GM23248 (cell line): ENCODE data around the gene CCDC81. TPM values are rescaled to one million over a fixed set of nuclear protein-coding genes. Genes with fewer than 3 reads are reported as not detected.

Source experiments
- DNase-seq: peaks from one replicate; pipeline ENCODE4 v3.0.0-alpha.2; 2015
- H2AFZ ChIP-seq: fragments of 200-600 bp; sonication (generic); 2 replicates; pipeline ENCODE4 v1.6.1; 2016; ENCODE audit warnings: antibody characterized with exemption
- H3F3A ChIP-seq: fragments of 200-600 bp; sonication (generic); 2 replicates; pipeline ENCODE4 v1.6.1; 2016; ENCODE audit warnings: mild to moderate bottlenecking, antibody characterized with exemption, mixed run types; ENCODE audit not compliant: insufficient read depth
- H3K27ac ChIP-seq: fragments of 200-600 bp; sonication (generic); 2 replicates; pipeline ENCODE4 v1.5.1; 2016; ENCODE audit warnings: mild to moderate bottlenecking
- H3K27me3 ChIP-seq: fragments of 200-600 bp; sonication (generic); replicated peaks from 2 replicates; pipeline ENCODE4 v1.6.1; 2016; ENCODE audit warnings: mild to moderate bottlenecking; ENCODE audit not compliant: insufficient read depth
- H3K36me3 ChIP-seq: fragments of 200-600 bp; sonication (generic); 2 replicates; pipeline ENCODE4 v1.6.1; 2016; ENCODE audit warnings: low read depth, mild to moderate bottlenecking
- H3K4me1 ChIP-seq: fragments of 200-600 bp; sonication (generic); 2 replicates; pipeline ENCODE4 v1.6.1; 2016; ENCODE audit warnings: mild to moderate bottlenecking; ENCODE audit not compliant: insufficient read depth
- H3K4me2 ChIP-seq: fragments of 200-600 bp; sonication (generic); one replicate; pipeline ENCODE4 v1.6.1; 2016; ENCODE audit warnings: mild to moderate bottlenecking; ENCODE audit not compliant: unreplicated experiment
- H3K4me3 ChIP-seq: fragments of 200-600 bp; sonication (generic); 2 replicates; pipeline ENCODE4 v1.5.1; 2016; ENCODE audit warnings: mild to moderate bottlenecking
- H3K79me2 ChIP-seq: fragments of 200-600 bp; sonication (generic); 2 replicates; pipeline ENCODE4 v1.6.1; 2016; ENCODE audit warnings: mild to moderate bottlenecking; ENCODE audit not compliant: insufficient read depth
- H3K9ac ChIP-seq: fragments of 200-600 bp; sonication (generic); 2 replicates; pipeline ENCODE4 v1.6.1; 2016; ENCODE audit warnings: mild to moderate bottlenecking
- H3K9me2 ChIP-seq: fragments of 200-600 bp; sonication (generic); 2 replicates; pipeline ENCODE4 v1.6.1; 2016; ENCODE audit warnings: mixed run types, mild to moderate bottlenecking, moderate library complexity; ENCODE audit not compliant: insufficient read depth
- H3K9me3 ChIP-seq: fragments of 200-600 bp; sonication (generic); one replicate; pipeline ENCODE4 v1.6.1; 2017; ENCODE audit warnings: low read depth
- H4K20me1 ChIP-seq: fragments of 200-600 bp; sonication (generic); 2 replicates; pipeline ENCODE4 v1.6.0; 2016; ENCODE audit not compliant: insufficient read depth
- EZH2 ChIP-seq: fragments of 200-600 bp; sonication (generic); IDR thresholded peaks from 2 replicates; pipeline ENCODE4 v1.6.1; 2018; ENCODE audit warnings: antibody characterized with exemption, mild to moderate bottlenecking; ENCODE audit not compliant: insufficient read depth, poor library complexity, severe bottlenecking
- EZH2phosphoT487 ChIP-seq: fragments of 200-600 bp; sonication (generic); IDR thresholded peaks from 2 replicates; pipeline ENCODE4 v1.6.1; 2018; ENCODE audit warnings: antibody characterized with exemption, moderate library complexity, mild to moderate bottlenecking, low read depth; ENCODE audit not compliant: insufficient read depth
- WGBS, 2 experiments: methylation state at CpG; one replicate each; pipeline ENCODE4 v1.1.6; 2015 to 2017; ENCODE audit warnings: low lambda C conversion rate in 2 of 2, low coverage in 1 of 2; ENCODE audit errors: missing lambda C conversion rate in 2 of 2; 5-methylcytosine and 5-hydroxymethylcytosine counted together
- in situ Hi-C: fragments of 300-500 bp; cut with MboI; formaldehyde crosslinking; loops from 2 replicates; pipeline ENCODE4 v1.15.0; 2020
- polyA plus RNA-seq: library from polyadenylated mRNA; unstranded; fragments of >200 nt; fragmentation: Nextera tagmentation; extraction: Ambion mirVana; gene quantifications from 2 replicates; pipeline ENCODE4 v1.2.1, GENCODE V29; 2016
- total RNA-seq: library from RNA; depleted of rRNA; stranded (reverse); fragments of >200 nt; shearing (Covaris generic); gene quantifications from 2 replicates; pipeline ENCODE4 v1.2.3, GENCODE V29; 2014

CCDC81 gene
- total and polyA plus RNA-seq, 2 experiments from 2014 or later, result under 0.01 to 0.49 TPM

GRCh38 chr11:86446924-86447285 is 72.2 kb downstream of the CCDC81 start:
- 87 to 94% methylated on average over 10 to 12 of the region's 12 CpGs for WGBS, 2 experiments
- no peaks in the 10 kb centered on the region for H4K20me1 ChIP-seq

GRCh38 chr11:86447763-86448480 is 73.2 kb downstream of the CCDC81 start:
- TF ChIP-seq EZH2phosphoT487, result no peak
- no peak for TF ChIP-seq EZH2
- no peaks in the 10 kb centered on the region for H3F3A ChIP-seq
- H3K4me3 ChIP-seq, result no peak overlapping the region
- H4K20me1 ChIP-seq, result no peaks in the 10 kb centered on the region
- no peaks in the 10 kb centered on the region for H3K79me2 ChIP-seq
- no peaks in the 10 kb centered on the region for H3K36me3 ChIP-seq
- no peaks in the 10 kb centered on the region for H3K9me2 ChIP-seq
- in situ Hi-C loops, result no loop called here
- no peak overlapping the region for H3K4me2 ChIP-seq
- H3K4me1 ChIP-seq, result no peaks in the 10 kb centered on the region
- no peaks in the 10 kb centered on the region for H3K27me3 ChIP-seq
- no peak overlapping the region for H2AFZ ChIP-seq
- no peak overlapping the region for H3K27ac ChIP-seq
- WGBS, 2 experiments, result 82 to 84% methylated on average over 3 of the region's 3 CpGs
- no peak for DNase-seq
- no peak overlapping the region for H3K9ac ChIP-seq
- no peaks in the 10 kb centered on the region for H3K9me3 ChIP-seq

More at GRCh38 chr11:86446924-86447285, 72.2 kb downstream of the CCDC81 start:
- no peak for DNase-seq
- no peaks in the 10 kb centered on the region for H3K27me3 ChIP-seq
- no peaks in the 10 kb centered on the region for H3K9me2 ChIP-seq
- no peak overlapping the region for H3K4me2 ChIP-seq
- H3F3A ChIP-seq, result no peaks in the 10 kb centered on the region
- no peak overlapping the region for H3K27ac ChIP-seq
- TF ChIP-seq EZH2, result no peak
- TF ChIP-seq EZH2phosphoT487, result no peak
- no peaks in the 10 kb centered on the region for H3K4me1 ChIP-seq
- no peak overlapping the region for H3K4me3 ChIP-seq
- no peaks in the 10 kb centered on the region for H3K79me2 ChIP-seq
- H2AFZ ChIP-seq, result no peak overlapping the region
- in situ Hi-C loops, result no loop called here
- no peaks in the 10 kb centered on the region for H3K36me3 ChIP-seq
- H3K9me3 ChIP-seq, result no peaks in the 10 kb centered on the region
- H3K9ac ChIP-seq, result no peak overlapping the region

- Histone ChIP-seq H3K4me1 (no peaks in the 10 kb centered on the region), H3K9me2 (no peaks in the 10 kb centered on the region), H3K79me2 (no peaks in the 10 kb centered on the region), H3K9ac (no peak overlapping the region), H3F3A (no peaks in the 10 kb centered on the region), H3K4me3 (no peak overlapping the region), H3K27ac (no peak overlapping the region), H3K36me3 (no peaks in the 10 kb centered on the region), H2AFZ (no peak overlapping the region), H4K20me1 (no peaks in the 10 kb centered on the region), H3K4me2 (no peak overlapping the region), H3K27me3 (no peaks in the 10 kb centered on the region), H3K9me3 (no peaks in the 10 kb centered on the region)
- no peak for DNase-seq
- in situ Hi-C loops, result loop anchor here (10.0 to 25.0 kb wide), 3 partner anchors 145 to 837 kb away; no protein-coding TSS in a partner anchor
- TF ChIP-seq EZH2phosphoT487, result no peak
- no peak for TF ChIP-seq EZH2
- WGBS, 2 experiments, result 69 to 78% methylated on average over 5 of the region's 5 CpGs
Measured at GRCh38 chr11:86449993-86450629, 75.4 kb downstream of the CCDC81 start.

- WGBS, 2 experiments, result 52 to 60% methylated on average over 2 of the region's 2 CpGs
- no peaks in the 10 kb centered on the region for H3K4me1 ChIP-seq
- in situ Hi-C loops, result loop anchor here (10.0 to 25.0 kb wide), 3 partner anchors 141 to 834 kb away; no protein-coding TSS in a partner anchor
- TF ChIP-seq EZH2phosphoT487, result no peak
- TF ChIP-seq EZH2, result no peak
- no peaks in the 10 kb centered on the region for H3K79me2 ChIP-seq
- no peaks in the 10 kb centered on the region for H4K20me1 ChIP-seq
- no peaks in the 10 kb centered on the region for H3K9me2 ChIP-seq
- H3K9ac ChIP-seq, result no peak overlapping the region
- H3K27me3 ChIP-seq, result no peaks in the 10 kb centered on the region
- no peak overlapping the region for H3K27ac ChIP-seq
- H3K36me3 ChIP-seq, result no peaks in the 10 kb centered on the region
- no peak for DNase-seq
- no peak overlapping the region for H2AFZ ChIP-seq
- H3K4me3 ChIP-seq, result no peak overlapping the region
- H3K9me3 ChIP-seq, result no peaks in the 10 kb centered on the region
- no peaks in the 10 kb centered on the region for H3F3A ChIP-seq
- no peak overlapping the region for H3K4me2 ChIP-seq
Measured at GRCh38 chr11:86453290-86454030, 78.8 kb downstream of the CCDC81 start.
